ENCODE results near the gene ZDHHC7.

Gene ZDHHC7

GRCh38 chr16:84947996-84948850, 63.1 kb downstream of the ZDHHC7 start:
- H3K9me3 ChIP-seq (ENCODE audit: control insufficient read depth, insufficient read depth, low read depth, low read length), result no peaks in the 10 kb centered on the region

GRCh38 chr16:84947022-84947421, 64.3 kb downstream of the ZDHHC7 start:
- Histone ChIP-seq H3K4me1 (ENCODE audit: control insufficient read depth, insufficient read depth, low read length) (no peaks in the 10 kb centered on the region), H3K4me3 (ENCODE audit: low read depth, low read length) (no peak overlapping the region), H3K27ac (ENCODE audit: extremely low read depth, low read depth, low read length) (no peak overlapping the region), H3K9me3 (ENCODE audit: control insufficient read depth, insufficient read depth, low read depth, low read length) (no peaks in the 10 kb centered on the region), H3K36me3 (ENCODE audit: control insufficient read depth in 2 of 2, insufficient read depth in 1 of 2, low read length in 2 of 2) (no peaks in the 10 kb centered on the region)
- ChIA-PET POLR2A (no interaction called here), CTCF (interaction anchor here (0.8 to 1.1 kb wide), 2 partner anchors 22 to 209 kb away, joined by 3 to 5 read pairs; no protein-coding TSS in a partner anchor)
- TF ChIP-seq FEZF1 (tag by site-specific recombination; IDR thresholded peaks at IDR 0.05), result no peak
- 0 out of 2 replicates have a peak, but pooled peaks have one; percentile 13 for TF ChIP-seq ZNF335 (tag by site-specific recombination; conservative IDR thresholded peaks at IDR 0.05)

More at GRCh38 chr16:84947996-84948850, 63.1 kb downstream of the ZDHHC7 start:
- TF ChIP-seq EGR2 (tag by site-specific recombination; IDR thresholded peaks at IDR 0.05; ENCODE audit: low read depth) (0 out of 2 replicates have a peak, but pooled peaks have one; percentile 12), PATZ1 (tag by site-specific recombination; IDR thresholded peaks at IDR 0.05) (no peak), MZF1 (tag by site-specific recombination; IDR thresholded peaks at IDR 0.05; ENCODE audit: borderline replicate concordance) (no peak), KLF16 (tag by site-specific recombination; IDR thresholded peaks at IDR 0.05) (no peak), GLIS1 (tag by site-specific recombination; IDR thresholded peaks at IDR 0.05) (no peak), ZNF449 (tag by site-specific recombination; IDR thresholded peaks at IDR 0.05) (no peak), ZSCAN5A (tag by site-specific recombination; IDR thresholded peaks at IDR 0.05) (no peak)
- CTCF ChIA-PET, result no interaction called here
- no peak overlapping the region for H3K4me3 ChIP-seq (ENCODE audit: low read depth, low read length)
- no peaks in the 10 kb centered on the region for H3K36me3 ChIP-seq (ENCODE audit: control insufficient read depth in 2 of 2, insufficient read depth in 1 of 2, low read length in 2 of 2)
- POLR2A ChIA-PET, result no interaction called here
- no peaks in the 10 kb centered on the region for H3K4me1 ChIP-seq (ENCODE audit: control insufficient read depth, insufficient read depth, low read length)
- H3K27ac ChIP-seq (ENCODE audit: extremely low read depth, low read depth, low read length), result no peak overlapping the region

- no peak overlapping the region for H3K27ac ChIP-seq (ENCODE audit: extremely low read depth, low read depth, low read length)
- H3K4me1 ChIP-seq (ENCODE audit: control insufficient read depth, insufficient read depth, low read length), result no peaks in the 10 kb centered on the region
- no peaks in the 10 kb centered on the region for H3K9me3 ChIP-seq (ENCODE audit: control insufficient read depth, insufficient read depth, low read depth, low read length)
- ChIA-PET CTCF (no interaction called here), POLR2A (no interaction called here)
- no peak overlapping the region for H3K4me3 ChIP-seq (ENCODE audit: low read depth, low read length)
- no peak for TF ChIP-seq ZNF792 (tag by site-specific recombination; IDR thresholded peaks at IDR 0.05)
- H3K36me3 ChIP-seq (ENCODE audit: control insufficient read depth in 2 of 2, insufficient read depth in 1 of 2, low read length in 2 of 2), result no peaks in the 10 kb centered on the region
These were observed 67.7 kb downstream of the ZDHHC7 start for GRCh38 chr16:84943620-84944019.

- H3K27ac ChIP-seq (ENCODE audit: extremely low read depth, low read depth, low read length), result no peak overlapping the region
- ChIA-PET CTCF (interaction anchor here (0.6 to 1.2 kb wide), 4 partner anchors 9 to 198 kb away, joined by 3 to 8 read pairs (median 3); no protein-coding TSS in a partner anchor), POLR2A (interaction anchor here (0.7 kb wide), 1 partner anchor 198 kb away, joined by 3 read pairs; no protein-coding TSS in a partner anchor)
- no peak for TF ChIP-seq ZNF623 (tag by site-specific recombination; IDR thresholded peaks at IDR 0.05)
- no peak for TF ChIP-seq ZFP41 (tag by site-specific recombination; IDR thresholded peaks at IDR 0.05; ENCODE audit: borderline replicate concordance)
- TF ChIP-seq ZNF248 (tag by site-specific recombination; IDR thresholded peaks at IDR 0.05), result peak; percentile 78; the same call in 1 of the 2 replicates
- no peak for TF ChIP-seq ZFHX2 (tag by site-specific recombination; conservative IDR thresholded peaks at IDR 0.05)
- TF ChIP-seq SETDB1 (IDR thresholded peaks at IDR 0.05; ENCODE audit: insufficient read length, low read length), result peak; percentile 14
- TF ChIP-seq ZNF211 (tag by site-specific recombination; IDR thresholded peaks at IDR 0.05; ENCODE audit: low read depth), result no peak
- TF ChIP-seq ZNF548 (tag by site-specific recombination; IDR thresholded peaks at IDR 0.05), result no peak
- H3K36me3 ChIP-seq (ENCODE audit: control insufficient read depth in 2 of 2, insufficient read depth in 1 of 2, low read length in 2 of 2), result no peaks in the 10 kb centered on the region
- no peak overlapping the region for H3K4me3 ChIP-seq (ENCODE audit: low read depth, low read length)
- no peaks in the 10 kb centered on the region for H3K9me3 ChIP-seq (ENCODE audit: control insufficient read depth, insufficient read depth, low read depth, low read length)
- H3K4me1 ChIP-seq (ENCODE audit: control insufficient read depth, insufficient read depth, low read length), result no peaks in the 10 kb centered on the region
These were observed 68.5 kb downstream of the ZDHHC7 start for GRCh38 chr16:84942786-84943185.

Data from HEK293 (cell line).